ENCODE results near the gene MSH5. TPM values are rescaled to one million over a fixed set of nuclear protein-coding genes. Genes with fewer than 3 reads are reported as not detected.

MSH5 gene
- total and polyA plus RNA-seq, 9 of the 15 experiments (the other 6 are each of a cell fraction or from before 2014, with no cell fraction given), result 12.5 to 104 (median 46.6) TPM

GRCh38 chr6:31740397-31741223 lies 805 bp downstream of the MSH5 start (continued):
- TF ChIP-seq VEZF1 (CRISPR knock-in tag; IDR thresholded peaks at IDR 0.05) (no peak), GTF2A2 (tag; IDR thresholded peaks at IDR 0.05) (no peak), ZBTB11 (CRISPR knock-in tag; IDR thresholded peaks at IDR 0.05) (no peak), CTCFL (IDR thresholded peaks at IDR 0.05; ENCODE audit: borderline replicate concordance, insufficient read depth, low read depth, low read length, poor library complexity, severe bottlenecking) (no peak), TARDBP (IDR thresholded peaks at IDR 0.05) (no peak), ELK3 (CRISPR knock-in tag; IDR thresholded peaks at IDR 0.05) (no peak), EHMT2 (IDR thresholded peaks at IDR 0.05) (no peak), ILF3 (IDR thresholded peaks at IDR 0.05; ENCODE audit: borderline replicate concordance) (no peak), PREB (CRISPR knock-in tag; IDR thresholded peaks at IDR 0.05) (no peak), TCF15 (CRISPR knock-in tag; IDR thresholded peaks at IDR 0.05) (no peak), ZNF217 (CRISPR knock-in tag; IDR thresholded peaks at IDR 0.05) (no peak), ZBTB26 (CRISPR knock-in tag; IDR thresholded peaks at IDR 0.05) (0 out of 2 replicates have a peak, but pooled peaks have one; percentile 39), PML (IDR thresholded peaks at IDR 0.05; ENCODE audit: low read length) (peak; percentile 8; the same call in 1 of the 2 replicates), ZNF311 (CRISPR knock-in tag; IDR thresholded peaks at IDR 0.05) (no peak), SRSF7 (optimal IDR thresholded peaks at IDR 0.05; ENCODE audit: low read depth, low read length) (no peak)
